ENCODE measurements around the gene ATG9B. TPM values are rescaled to one million over a fixed set of nuclear protein-coding genes. Genes with fewer than 3 reads are reported as not detected.
"Not testable (repeated sequence)": the region's sequence is repeated elsewhere in the genome, so short reads cannot be mapped to it uniquely, and the experiment has no call there.

ATG9B gene
- total RNA-seq, 2 donors from 2014 or later, result not detected

- intact Hi-C loops (cut with DNase I), result loop anchor here in 1 of 2 donors (10.0 kb wide), 1 partner anchor 51 kb away; no protein-coding TSS in a partner anchor
- not testable (repeated sequence) for DNase-seq (ENCODE audit: low spot score)
These were observed 19.2 kb upstream of the ATG9B start for GRCh38 chr7:151043449-151043848.

- no peak for DNase-seq (ENCODE audit: low spot score)
- intact Hi-C loops (cut with DNase I), result loop anchor here in 1 of 2 donors (10.0 kb wide), 1 partner anchor 54 kb away; no protein-coding TSS in a partner anchor
These were observed 16.5 kb upstream of the ATG9B start for GRCh38 chr7:151040616-151041375.

GRCh38 chr7:151039850-151040548 is 15.7 kb upstream of the ATG9B start:
- intact Hi-C loops (cut with DNase I), result loop anchor here (5.0 to 10.0 kb wide), 2 partner anchors 55 to 72 kb away; no protein-coding TSS in a partner anchor

GRCh38 chr7:151038951-151039849 is 14.9 kb upstream of the ATG9B start:
- intact Hi-C loops (cut with DNase I), result loop anchor here in 1 of 2 donors (5.0 kb wide), 1 partner anchor 73 kb away; no protein-coding TSS in a partner anchor
- peak; percentile 96 for DNase-seq (ENCODE audit: low spot score)

More at GRCh38 chr7:151039850-151040548, 15.7 kb upstream of the ATG9B start:
- no peak for DNase-seq (ENCODE audit: low spot score)

GRCh38 chr7:151035902-151036301 is 11.6 kb upstream of the ATG9B start:
- intact Hi-C loops (cut with DNase I), result loop anchor here in 1 of 2 donors (5.0 kb wide), 1 partner anchor 76 kb away; no protein-coding TSS in a partner anchor
- no peak for DNase-seq (ENCODE audit: low spot score)

- no peak for DNase-seq (ENCODE audit: low spot score)
- intact Hi-C loops (cut with DNase I), result loop anchor here in 1 of 2 donors (5.0 kb wide), 1 partner anchor 77 kb away; no protein-coding TSS in a partner anchor
These were observed 10.9 kb upstream of the ATG9B start for GRCh38 chr7:151035026-151035717.

- intact Hi-C loops (cut with DNase I), result loop anchor here in 1 of 2 donors (5.0 kb wide), 1 partner anchor 78 kb away; no protein-coding TSS in a partner anchor
- DNase-seq (ENCODE audit: low spot score), result no peak
These were observed 10.2 kb upstream of the ATG9B start for GRCh38 chr7:151034312-151035025.

- DNase-seq (ENCODE audit: low spot score), result no peak
- intact Hi-C loops (cut with DNase I), result no loop called here
These were observed 9.6 kb upstream of the ATG9B start for GRCh38 chr7:151033864-151034249.

- no peak for DNase-seq (ENCODE audit: low spot score)
These were observed 8.9 kb upstream of the ATG9B start for GRCh38 chr7:151032936-151033863.

GRCh38 chr7:151031011-151031410 is 6.7 kb upstream of the ATG9B start:
- intact Hi-C loops (cut with DNase I), result no loop called here
- no peak for DNase-seq (ENCODE audit: low spot score)

More at GRCh38 chr7:151032936-151033863, 8.9 kb upstream of the ATG9B start:
- intact Hi-C loops (cut with DNase I), result no loop called here

GRCh38 chr7:151028948-151029501 is 4.7 kb upstream of the ATG9B start:
- intact Hi-C loops (cut with DNase I), result no loop called here
- no peak for DNase-seq (ENCODE audit: low spot score)

- intact Hi-C loops (cut with DNase I), result no loop called here
- peak; percentile 99 for DNase-seq (ENCODE audit: low spot score)
These were observed 4.0 kb upstream of the ATG9B start, which contains the start of gene ABCB8 for GRCh38 chr7:151028131-151028947. Gene ABCB8 (plus strand): TSS chr7:151028450. CDS start chr7:151028516, 66 bp downstream.

GRCh38 chr7:151027728-151028130 is 3.4 kb upstream of the ATG9B start:
- intact Hi-C loops (cut with DNase I); DNase-seq (ENCODE audit: low spot score): not testable (repeated sequence)

GRCh38 chr7:151026771-151027727 is 2.8 kb upstream of the ATG9B start:
- DNase-seq (ENCODE audit: low spot score); intact Hi-C loops (cut with DNase I): not testable (repeated sequence)

Data from posterior vena cava (tissue), 2 donors.